Activated T-helper 17 cell treated with anti-CD3 and anti-CD28 coated beads, Interleukin-2, amount 50 U/mL, for 72 hours (primary cell): ENCODE measurements around the gene GSTT4. TPM values are rescaled to one million over a fixed set of nuclear protein-coding genes. Genes with fewer than 3 reads are reported as not detected.
"Not testable (repeated sequence)": the region's sequence is repeated elsewhere in the genome, so short reads cannot be mapped to it uniquely, and the experiment has no call there.

ENCODE experiments used
- ATAC-seq: fragments of 150-1000 bp; cut with Tn5 transposase; replicated peaks from 2 replicates; pipeline ENCODE4 v1.10.0; 2021; ENCODE audit warnings: mild to moderate bottlenecking, moderate library complexity
- H3K27ac Mint-ChIP-seq: one replicate; pipeline ENCODE4 v1.8.0; 2022; ENCODE audit warnings: mixed read lengths
- H3K27me3 Mint-ChIP-seq: one replicate; pipeline ENCODE4 v1.8.0; 2022; ENCODE audit warnings: mixed read lengths
- H3K36me3 Mint-ChIP-seq: one replicate; pipeline ENCODE4 v1.8.0; 2022; ENCODE audit warnings: low read depth, mild to moderate bottlenecking, mixed read lengths
- H3K4me1 Mint-ChIP-seq: one replicate; pipeline ENCODE4 v1.8.0; 2022; ENCODE audit warnings: mixed read lengths
- H3K4me3 Mint-ChIP-seq: one replicate; pipeline ENCODE4 v1.8.0; 2022; ENCODE audit warnings: mild to moderate bottlenecking, mixed read lengths
- H3K9me3 Mint-ChIP-seq: one replicate; pipeline ENCODE4 v1.8.0; 2022; ENCODE audit warnings: mixed read lengths
- total RNA-seq, 2 donors: library from RNA; stranded (reverse); gene quantifications; one replicate each; pipeline ENCODE4 v1.2.3, GENCODE V29; 2022

The GSTT4 gene
- total RNA-seq, 2 donors from 2014 or later: not detected

DNA sequence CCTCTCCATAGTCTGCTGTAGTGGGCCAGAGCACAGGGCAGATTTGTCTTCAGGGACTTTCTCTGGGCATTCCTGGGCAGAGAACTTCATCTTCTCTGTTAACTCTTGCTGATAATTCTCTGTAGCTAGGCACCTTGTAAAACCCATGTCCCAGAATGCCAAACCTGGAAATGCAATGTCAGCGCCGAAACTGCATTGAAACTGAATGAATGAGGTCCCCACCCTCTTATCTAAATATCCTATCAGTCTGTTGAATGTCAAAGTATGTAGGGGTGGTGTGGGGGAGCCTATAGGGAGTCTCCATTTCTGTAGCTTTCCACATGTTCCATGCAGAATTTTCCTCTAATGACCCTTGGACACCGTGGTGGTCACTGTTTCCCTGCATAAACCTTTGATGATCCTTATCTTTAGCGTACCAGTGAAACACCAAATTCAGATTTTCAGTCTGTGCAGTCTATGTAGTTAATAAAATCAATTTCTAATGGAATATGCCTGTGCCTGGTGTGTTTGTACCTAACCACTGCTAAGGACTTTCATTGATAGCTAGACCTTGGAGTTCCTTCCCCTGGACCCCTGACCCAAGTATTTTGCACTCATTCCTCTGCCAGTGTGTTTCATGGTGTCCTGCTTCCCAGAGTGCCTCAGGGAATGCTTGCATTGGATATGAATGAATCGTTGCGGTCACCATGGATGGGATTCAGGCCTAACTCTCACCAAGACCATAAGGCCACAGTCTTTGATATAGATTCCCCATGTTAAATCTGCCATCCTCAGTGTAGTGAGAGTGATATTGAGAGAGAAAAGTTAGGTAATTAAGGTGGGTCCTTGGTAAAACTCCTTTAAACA is 3.4 kb upstream of the GSTT4 start:
- peaks cover 2% of the 10 kb centered on the region for H3K27me3 Mint-ChIP-seq

DNA sequence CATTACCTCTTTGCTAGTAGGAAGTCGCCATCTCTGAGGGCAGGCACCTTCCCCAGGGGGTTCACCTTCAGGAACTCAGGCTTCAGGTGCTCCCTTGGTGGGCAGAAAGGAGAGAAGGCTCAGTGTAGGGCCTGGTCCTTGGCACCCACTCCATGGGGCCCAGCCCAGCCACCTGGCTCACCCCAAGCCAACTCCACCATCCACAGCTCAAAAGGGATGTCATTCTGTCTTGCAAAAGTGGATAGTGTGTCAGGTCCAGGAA is 2.7 kb upstream of the GSTT4 start:
- H3K4me1 Mint-ChIP-seq: no peaks in the 10 kb centered on the region
- H3K27ac Mint-ChIP-seq: no peak overlapping the region
- peaks cover 10% of the 10 kb centered on the region for H3K36me3 Mint-ChIP-seq
- no peaks in the 10 kb centered on the region for H3K9me3 Mint-ChIP-seq
- no peak for ATAC-seq
- peaks cover 6% of the 10 kb centered on the region for H3K27me3 Mint-ChIP-seq
- H3K4me3 Mint-ChIP-seq: no peak overlapping the region

More for the DNA sequence above, 3.4 kb upstream of the GSTT4 start:
- Mint-ChIP-seq H3K4me3 (no peak overlapping the region), H3K4me1 (peaks cover 4% of the 10 kb centered on the region), H3K36me3 (peaks cover 14% of the 10 kb centered on the region), H3K27ac (no peak overlapping the region), H3K9me3 (no peaks in the 10 kb centered on the region)
- ATAC-seq: no peak

GRCh38 chr22:24007253-24008021 is 2.2 kb upstream of the GSTT4 start:
- Mint-ChIP-seq H3K27ac (no peak overlapping the region), H3K36me3 (peaks cover 10% of the 10 kb centered on the region), H3K4me3 (no peak overlapping the region), H3K9me3 (no peaks in the 10 kb centered on the region), H3K27me3 (peaks cover 6% of the 10 kb centered on the region), H3K4me1 (no peaks in the 10 kb centered on the region)
- ATAC-seq: no peak

DNA sequence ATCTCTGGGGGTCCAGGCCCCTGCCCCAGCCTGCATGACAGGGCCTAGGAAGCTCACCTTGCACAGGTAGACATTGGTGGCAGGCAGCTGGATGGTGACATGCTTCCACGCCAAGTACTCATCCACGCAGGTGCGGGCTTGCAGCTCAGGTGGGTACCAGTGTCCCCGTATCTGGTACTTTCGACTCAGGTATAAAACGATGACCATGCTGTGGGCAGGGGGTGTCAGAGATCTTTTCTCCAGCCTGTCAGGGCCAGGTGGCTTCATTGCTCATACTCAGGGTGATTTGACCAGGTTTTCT is 1.6 kb upstream of the GSTT4 start:
- H3K4me1 Mint-ChIP-seq: no peaks in the 10 kb centered on the region
- no peak overlapping the region for H3K4me3 Mint-ChIP-seq
- peaks cover 10% of the 10 kb centered on the region for H3K36me3 Mint-ChIP-seq
- H3K27ac Mint-ChIP-seq: no peak overlapping the region
- peaks cover 10% of the 10 kb centered on the region for H3K27me3 Mint-ChIP-seq
- H3K9me3 Mint-ChIP-seq: no peaks in the 10 kb centered on the region
- no peak for ATAC-seq

DNA sequence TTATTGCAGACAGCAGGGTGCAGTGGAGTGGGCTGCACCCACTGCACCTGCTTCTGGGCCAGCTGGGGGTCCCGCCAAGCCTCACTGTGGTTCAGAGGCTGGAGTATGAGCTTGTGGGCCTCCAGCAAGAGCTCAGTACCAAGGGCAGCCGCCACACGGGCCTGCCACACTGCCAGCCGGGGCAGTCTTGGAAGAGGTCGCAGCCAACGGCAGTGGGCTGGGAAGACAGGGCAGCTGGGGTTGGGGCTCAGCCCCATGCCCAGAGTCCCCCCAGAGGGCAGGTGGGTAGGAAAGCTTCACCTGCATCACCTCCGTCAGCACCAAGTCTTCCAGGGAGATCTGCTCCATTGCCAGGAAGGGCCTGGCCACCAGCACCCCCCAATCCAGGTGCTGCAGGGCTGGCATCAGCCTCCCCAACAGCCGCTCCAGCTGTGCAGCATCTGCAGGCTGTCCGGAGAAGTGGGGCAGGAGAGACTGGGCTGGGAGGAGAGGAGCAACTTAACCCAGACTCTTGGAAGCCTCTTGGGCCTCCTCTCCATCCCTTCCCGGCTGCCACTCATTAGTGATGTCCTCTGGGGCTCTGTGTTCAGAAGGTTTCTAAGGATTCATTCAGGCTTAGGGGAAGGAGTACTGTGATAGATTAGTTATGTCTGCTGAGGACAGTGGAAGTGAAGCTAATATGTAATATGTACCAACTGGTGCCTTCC is 1.1 kb upstream of the GSTT4 start:
- Mint-ChIP-seq H3K27ac (peak overlapping the region; percentile 56), H3K4me1 (no peaks in the 10 kb centered on the region), H3K4me3 (no peak overlapping the region), H3K36me3 (peaks cover 5% of the 10 kb centered on the region), H3K9me3 (no peaks in the 10 kb centered on the region), H3K27me3 (peaks cover 13% of the 10 kb centered on the region)
- no peak for ATAC-seq

DNA sequence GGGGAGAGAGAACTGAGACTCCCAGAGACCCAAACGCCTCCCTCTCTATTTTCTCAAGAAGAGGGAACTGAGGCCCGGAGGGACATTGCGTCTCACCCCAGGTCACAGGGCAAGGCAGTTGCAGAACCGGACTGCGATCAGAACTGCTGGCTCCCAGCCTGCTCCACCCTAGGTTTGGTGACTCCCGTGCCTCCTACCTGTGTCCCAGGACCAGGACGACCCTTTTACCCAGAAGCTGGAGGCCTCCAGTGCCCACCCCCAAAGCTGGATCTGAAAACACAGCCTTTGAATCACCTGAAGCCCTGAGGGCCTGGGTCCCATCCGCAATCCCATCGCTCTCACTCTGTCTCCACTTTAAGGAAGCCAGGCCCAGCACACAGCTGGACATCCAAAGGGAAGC is 1.4 kb downstream of the GSTT4 start:
- Mint-ChIP-seq H3K27ac (no peak overlapping the region), H3K36me3 (no peaks in the 10 kb centered on the region), H3K27me3 (peaks cover 13% of the 10 kb centered on the region), H3K4me3 (no peak overlapping the region), H3K4me1 (no peaks in the 10 kb centered on the region), H3K9me3 (no peaks in the 10 kb centered on the region)
- ATAC-seq: no peak

DNA sequence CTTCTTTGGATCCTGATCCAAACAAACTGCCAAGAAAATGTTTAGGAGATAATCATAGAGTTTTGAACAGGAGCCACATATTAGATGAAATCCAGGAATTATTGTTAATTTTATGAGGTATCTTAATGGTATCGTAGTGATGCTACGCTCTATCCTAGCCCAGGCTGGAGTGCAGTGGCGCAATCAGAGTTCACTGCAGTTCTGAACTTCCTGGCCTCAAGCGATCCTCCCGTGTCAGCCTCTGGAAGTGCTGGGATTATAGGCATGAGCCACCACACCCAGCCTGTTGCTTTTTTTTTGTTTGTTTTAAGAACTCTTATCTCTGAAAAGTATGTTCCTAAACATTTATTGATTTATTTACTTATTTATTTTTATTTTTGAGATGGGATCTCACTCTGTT is 2.4 kb downstream of the GSTT4 start:
- H3K4me1 Mint-ChIP-seq: no peaks in the 10 kb centered on the region
- H3K36me3 Mint-ChIP-seq: no peaks in the 10 kb centered on the region
- H3K27ac Mint-ChIP-seq: no peak overlapping the region
- no peak for ATAC-seq
- H3K4me3 Mint-ChIP-seq: no peak overlapping the region
- H3K27me3 Mint-ChIP-seq: peaks cover 13% of the 10 kb centered on the region
- H3K9me3 Mint-ChIP-seq: no peaks in the 10 kb centered on the region

- Mint-ChIP-seq H3K4me1 (no peaks in the 10 kb centered on the region), H3K27ac (no peak overlapping the region), H3K9me3 (no peaks in the 10 kb centered on the region), H3K36me3 (no peaks in the 10 kb centered on the region), H3K27me3 (peaks cover 13% of the 10 kb centered on the region), H3K4me3 (no peak overlapping the region)
- no peak for ATAC-seq
Measured at GRCh38 chr22:24002272-24002671, 3.0 kb downstream of the GSTT4 start.

GRCh38 chr22:24001314-24001713 is 3.9 kb downstream of the GSTT4 start:
- Mint-ChIP-seq H3K27ac (no peak overlapping the region), H3K9me3 (no peaks in the 10 kb centered on the region), H3K4me1 (no peaks in the 10 kb centered on the region), H3K4me3 (no peak overlapping the region), H3K36me3 (no peaks in the 10 kb centered on the region), H3K27me3 (peaks cover 13% of the 10 kb centered on the region)
- no peak for ATAC-seq

- H3K27me3 Mint-ChIP-seq: peaks cover 13% of the 10 kb centered on the region
- not testable (repeated sequence) for H3K4me3 Mint-ChIP-seq, H3K9me3 Mint-ChIP-seq, H3K4me1 Mint-ChIP-seq, ATAC-seq, H3K27ac Mint-ChIP-seq, H3K36me3 Mint-ChIP-seq
Measured at GRCh38 chr22:23999779-24000178, 5.5 kb downstream of the GSTT4 start.

DNA sequence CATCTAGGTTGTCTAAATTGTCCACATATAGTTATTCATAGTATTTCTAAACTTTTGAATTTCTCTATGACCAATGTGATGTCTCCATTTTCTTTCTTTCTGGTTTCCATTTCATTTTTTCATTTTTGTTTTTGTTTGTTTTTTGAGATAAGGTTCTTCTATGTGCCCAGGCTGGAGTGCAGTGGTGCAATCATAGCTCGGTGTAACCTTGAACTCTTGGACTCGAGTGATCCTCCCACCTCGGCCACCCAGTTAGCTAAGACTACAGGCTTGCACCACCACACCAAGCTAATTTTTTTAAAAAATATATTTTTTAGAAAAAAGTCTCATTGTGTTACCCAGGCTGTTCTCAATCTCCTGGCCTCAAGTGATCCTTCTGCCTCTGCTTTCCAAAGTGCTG is 8.2 kb downstream of the GSTT4 start:
- Mint-ChIP-seq H3K9me3 (no peaks in the 10 kb centered on the region), H3K4me1 (no peaks in the 10 kb centered on the region), H3K27ac (no peak overlapping the region), H3K36me3 (no peaks in the 10 kb centered on the region), H3K27me3 (peaks cover 5% of the 10 kb centered on the region), H3K4me3 (no peak overlapping the region)
- ATAC-seq: no peak

DNA sequence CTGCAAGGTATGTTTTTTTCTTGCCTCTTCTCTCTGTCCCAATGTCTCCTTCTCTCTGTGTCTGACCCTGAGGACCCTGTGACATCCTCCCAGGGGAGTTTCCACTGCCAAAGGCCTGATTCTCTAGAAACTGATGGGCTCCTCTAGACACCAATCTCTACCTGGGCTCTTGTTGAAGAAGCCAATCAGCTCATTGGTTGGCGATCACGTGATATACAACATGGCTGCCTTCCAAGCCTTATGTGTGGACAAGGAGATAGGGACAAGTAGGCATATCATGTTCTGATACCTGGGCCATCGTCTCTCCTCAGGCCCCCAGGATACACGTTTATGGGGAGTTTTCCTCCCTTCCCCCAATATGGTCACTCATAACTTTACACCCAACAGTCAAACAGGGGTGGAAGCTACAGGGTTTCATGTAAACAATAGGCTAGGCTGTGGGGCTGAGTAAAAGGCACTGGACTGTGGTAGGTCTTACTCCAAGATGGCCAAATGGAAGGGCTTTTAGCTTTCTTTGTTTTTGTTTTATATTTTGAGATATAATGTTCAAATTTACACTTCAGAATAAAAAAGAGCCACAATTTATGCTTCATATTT is 11.6 kb downstream of the GSTT4 start:
- H3K4me3 Mint-ChIP-seq, H3K4me1 Mint-ChIP-seq, H3K36me3 Mint-ChIP-seq, H3K27me3 Mint-ChIP-seq, ATAC-seq, H3K27ac Mint-ChIP-seq, H3K9me3 Mint-ChIP-seq: not testable (repeated sequence)

DNA sequence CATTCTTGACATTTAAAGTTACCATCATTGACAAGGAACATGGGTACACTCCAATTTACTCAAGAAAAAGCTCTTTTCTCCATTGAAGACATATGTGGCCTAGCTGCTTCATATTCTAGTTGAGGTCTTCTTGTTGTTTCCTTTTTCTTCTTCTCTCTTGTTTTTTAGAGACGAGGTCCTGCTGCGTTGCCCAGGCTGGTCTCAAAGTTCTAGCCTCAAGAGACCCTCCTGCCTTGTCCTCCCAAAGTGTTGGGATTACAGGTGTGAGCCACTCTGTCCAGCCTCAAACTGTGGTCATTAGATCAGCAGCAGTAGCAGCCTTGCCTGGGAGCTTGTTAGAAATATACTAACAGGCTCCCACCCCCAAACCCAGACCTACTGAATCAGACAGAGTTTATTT is 12.2 kb downstream of the GSTT4 start:
- not testable (repeated sequence) for H3K4me1 Mint-ChIP-seq, H3K36me3 Mint-ChIP-seq, H3K9me3 Mint-ChIP-seq, ATAC-seq, H3K4me3 Mint-ChIP-seq, H3K27me3 Mint-ChIP-seq
- H3K27ac Mint-ChIP-seq: peak overlapping the region; percentile 14

DNA sequence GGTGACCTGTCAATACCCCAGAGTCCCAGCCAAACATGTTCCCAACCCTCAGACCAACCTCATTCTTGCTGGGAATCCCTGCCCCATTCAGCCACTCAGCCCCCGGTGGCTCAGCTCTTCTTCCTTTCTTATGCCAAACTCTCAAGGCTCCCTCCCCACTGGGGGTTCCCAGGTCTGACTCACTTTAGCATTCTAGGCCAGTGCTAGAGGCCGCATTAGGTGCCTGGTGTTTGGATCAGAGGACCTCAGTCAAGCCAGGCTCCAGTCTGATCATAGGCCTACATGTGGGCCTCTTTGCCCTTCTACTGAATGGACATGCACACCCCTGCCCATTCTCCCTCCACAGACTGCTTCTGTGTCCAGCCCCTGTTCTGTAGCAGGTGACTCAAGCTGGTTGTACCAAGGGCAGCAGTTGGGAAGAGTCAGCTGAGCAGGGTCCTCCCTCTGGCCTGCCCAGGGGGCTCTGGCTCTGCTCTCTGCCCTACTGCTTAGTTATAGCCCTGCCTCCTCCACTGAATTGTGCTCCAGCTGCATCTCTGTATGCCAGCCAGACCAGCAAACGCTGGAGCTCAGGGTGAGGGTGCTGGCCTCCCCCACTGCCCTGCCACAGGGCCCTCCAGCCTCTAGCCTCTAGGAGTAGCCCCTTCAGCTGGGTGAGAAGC is 15.5 kb downstream of the GSTT4 start:
- peak; percentile 64 for ATAC-seq
- H3K36me3 Mint-ChIP-seq, H3K9me3 Mint-ChIP-seq, H3K4me3 Mint-ChIP-seq, H3K27me3 Mint-ChIP-seq, H3K4me1 Mint-ChIP-seq: not testable (repeated sequence)
- H3K27ac Mint-ChIP-seq: peak overlapping the region; percentile 67
